ENCODE results near the gene PLEKHN1.
A peak's percentile ranks its signal among the peaks of the same experiment; 100 is the strongest.

Gene PLEKHN1

GRCh38 chr1:997993-998744 is 31.9 kb downstream of the PLEKHN1 start:
- no peak overlapping the region for H3K4me3 ChIP-seq (ENCODE audit: low read depth, low read length)
- no peak for DNase-seq (ENCODE audit: low read depth)
- no peak for TF ChIP-seq CTCF (IDR thresholded peaks at IDR 0.05; ENCODE audit: insufficient read depth, low read depth, low read length, missing control alignments)

GRCh38 chr1:998745-998994 is 32.4 kb downstream of the PLEKHN1 start:
- H3K4me3 ChIP-seq (ENCODE audit: low read depth, low read length) = no peak overlapping the region
- no peak for TF ChIP-seq CTCF (IDR thresholded peaks at IDR 0.05; ENCODE audit: insufficient read depth, low read depth, low read length, missing control alignments)

GRCh38 chr1:998995-999724 is 32.9 kb downstream of the PLEKHN1 start:
- DNase-seq (ENCODE audit: low read depth) = no peak
- no peak for TF ChIP-seq CTCF (IDR thresholded peaks at IDR 0.05; ENCODE audit: insufficient read depth, low read depth, low read length, missing control alignments)
- H3K4me3 ChIP-seq (ENCODE audit: low read depth, low read length) = no peak overlapping the region

More at GRCh38 chr1:998745-998994, 32.4 kb downstream of the PLEKHN1 start:
- DNase-seq (ENCODE audit: low read depth) = no peak

GRCh38 chr1:999725-1000356 is 33.6 kb downstream of the PLEKHN1 start, which contains the start of gene HES4:
Gene HES4 (minus strand): TSS chr1:1000097. CDS start chr1:999973, 124 bp downstream.
- peak within 1 kb of the TSS; percentile 50 for H3K4me3 ChIP-seq (ENCODE audit: low read depth, low read length)
- TF ChIP-seq CTCF (IDR thresholded peaks at IDR 0.05; ENCODE audit: insufficient read depth, low read depth, low read length, missing control alignments) = no peak
- peak; percentile 54 for DNase-seq (ENCODE audit: low read depth)

- peak; percentile 71 for DNase-seq (ENCODE audit: low read depth)
- no peak for TF ChIP-seq CTCF (IDR thresholded peaks at IDR 0.05; ENCODE audit: insufficient read depth, low read depth, low read length, missing control alignments)
- peak overlapping the region; percentile 50 for H3K4me3 ChIP-seq (ENCODE audit: low read depth, low read length)
Measured at GRCh38 chr1:1000357-1001056, 34.2 kb downstream of the PLEKHN1 start.

GRCh38 chr1:1001057-1001783 is 34.9 kb downstream of the PLEKHN1 start:
- no peak for TF ChIP-seq CTCF (IDR thresholded peaks at IDR 0.05; ENCODE audit: insufficient read depth, low read depth, low read length, missing control alignments)
- no peak for DNase-seq (ENCODE audit: low read depth)
- H3K4me3 ChIP-seq (ENCODE audit: low read depth, low read length) = peak overlapping the region; percentile 50
